CD14-positive monocyte (primary cell): Measurements from ENCODE around the gene WBP2NL. TPM values are rescaled to one million over a fixed set of nuclear protein-coding genes. Genes with fewer than 3 reads are reported as not detected.

Source experiments
- DNase-seq, 3 donors: peaks; one replicate each; pipeline ENCODE4 v3.0.0-alpha.2; 2011 to 2022
- H2AFZ ChIP-seq: 2 replicates; pipeline ENCODE4 v1.6.0; 2012; ENCODE audit warnings: mild to moderate bottlenecking, low read depth, low read length, inconsistent platforms; ENCODE audit not compliant: insufficient read depth, poor library complexity, severe bottlenecking
- H3K27ac ChIP-seq, 2 donors: 1 replicate in 1 of 2; 2 replicates in 1 of 2; pipeline ENCODE4 v1.5.1; 2012 to 2013; ENCODE audit warnings: low read length in 2 of 2, control low read depth in 1 of 2, inconsistent platforms in 1 of 2, low read depth in 1 of 2, mild to moderate bottlenecking in 1 of 2
- H3K27me3 ChIP-seq, 2 donors: one replicate each; pipeline versions ENCODE4 v1.6.0 to v1.6.1; 2011 to 2013; ENCODE audit warnings: low read length in 2 of 2; ENCODE audit not compliant: control insufficient read depth in 2 of 2, insufficient read depth in 2 of 2
- H3K36me3 ChIP-seq, 2 donors: replicated peaks in 1 of 2; 1 replicate in 1 of 2; 2 replicates in 1 of 2; pipeline versions ENCODE4 v1.5.1 to v1.6.1; 2012 to 2013; ENCODE audit warnings: low read length in 2 of 2, control low read depth in 1 of 2, inconsistent platforms in 1 of 2, mild to moderate bottlenecking in 1 of 2; ENCODE audit not compliant: insufficient read depth in 2 of 2, control insufficient read depth in 1 of 2
- H3K4me1 ChIP-seq, 2 donors: 1 replicate in 1 of 2; 2 replicates in 1 of 2; pipeline versions ENCODE4 v1.5.1 to v1.6.1; 2012 to 2013; ENCODE audit warnings: low read length in 2 of 2, control low read depth in 1 of 2, inconsistent platforms in 1 of 2, mild to moderate bottlenecking in 1 of 2, moderate library complexity in 1 of 2; ENCODE audit not compliant: insufficient read depth in 2 of 2, control insufficient read depth in 1 of 2
- H3K4me2 ChIP-seq: replicated peaks from 2 replicates; pipeline ENCODE3; 2012; ENCODE audit warnings: low read length, moderate library complexity, mild to moderate bottlenecking; ENCODE audit not compliant: poor library complexity, severe bottlenecking; ENCODE audit errors: extremely low read depth
- H3K4me3 ChIP-seq, 3 experiments: fragments of 200-600 bp in 1 of 3; sonication (generic) in 1 of 3; replicated peaks in 1 of 3; 1 replicate in 2 of 3; 2 replicates in 1 of 3; pipeline ENCODE4 v1.5.1; 2011 to 2013; ENCODE audit warnings: low read length in 3 of 3, mild to moderate bottlenecking in 3 of 3, control low read depth in 2 of 3, low read depth in 2 of 3, inconsistent platforms in 1 of 3, moderate library complexity in 1 of 3
- H3K79me2 ChIP-seq: 2 replicates; pipeline ENCODE4 v1.6.0; 2012; ENCODE audit warnings: mild to moderate bottlenecking, control low read depth, inconsistent platforms, low read length, moderate library complexity; ENCODE audit not compliant: insufficient read depth
- H3K9ac ChIP-seq: 2 replicates; pipeline ENCODE4 v1.6.0; 2017; ENCODE audit warnings: low read length, mild to moderate bottlenecking; ENCODE audit not compliant: insufficient read depth, poor library complexity, severe bottlenecking
- H3K9me3 ChIP-seq, 2 donors: replicated peaks in 1 of 2; 1 replicate in 1 of 2; 2 replicates in 1 of 2; pipeline versions ENCODE4 v1.5.1 to v1.6.1; 2012 to 2013; ENCODE audit warnings: low read length in 2 of 2, control low read depth in 1 of 2; ENCODE audit not compliant: control insufficient read depth in 1 of 2, insufficient read depth in 1 of 2
- H4K20me1 ChIP-seq: 2 replicates; pipeline ENCODE4 v1.6.0; 2012; ENCODE audit warnings: mild to moderate bottlenecking, low read length, control low read depth, moderate library complexity; ENCODE audit not compliant: insufficient read depth
- H3K27ac Mint-ChIP-seq, 7 donors: one replicate each; pipeline ENCODE4 v1.8.0; 2020; ENCODE audit warnings: mild to moderate bottlenecking in 7 of 7, mixed read lengths in 7 of 7, moderate library complexity in 6 of 7, inconsistent platforms in 2 of 7
- H3K27me3 Mint-ChIP-seq, 3 donors: one replicate each; pipeline ENCODE4 v1.8.0; 2021 to 2022; ENCODE audit warnings: low read depth in 3 of 3, mild to moderate bottlenecking in 3 of 3, mixed read lengths in 3 of 3, moderate library complexity in 3 of 3, inconsistent platforms in 1 of 3
- H3K36me3 Mint-ChIP-seq, 2 donors: one replicate each; pipeline ENCODE4 v1.8.0; 2020; ENCODE audit warnings: mixed read lengths in 2 of 2, inconsistent platforms in 1 of 2, mild to moderate bottlenecking in 1 of 2
- H3K4me1 Mint-ChIP-seq: one replicate; pipeline ENCODE4 v1.8.0; 2020; ENCODE audit warnings: mild to moderate bottlenecking, mixed read lengths
- H3K4me3 Mint-ChIP-seq, 2 donors: one replicate each; pipeline ENCODE4 v1.8.0; 2020; ENCODE audit warnings: mild to moderate bottlenecking in 2 of 2, mixed read lengths in 2 of 2, moderate library complexity in 1 of 2
- H3K9me3 Mint-ChIP-seq, 7 donors: one replicate each; pipeline ENCODE4 v1.8.0; 2020 to 2022; ENCODE audit warnings: mixed read lengths in 7 of 7, mild to moderate bottlenecking in 6 of 7, moderate library complexity in 6 of 7, inconsistent platforms in 2 of 7
- CTCF ChIP-seq: fragments of 200-600 bp; IDR thresholded peaks from one replicate; pipeline ENCODE4 v1.8.0; 2022; ENCODE audit warnings: antibody characterized with exemption, mild to moderate bottlenecking
- WGBS: methylation state at CpG from one replicate; pipeline ENCODE4 v1.1.5; 2013; ENCODE audit warnings: missing lambda C conversion rate; ENCODE audit not compliant: insufficient coverage; 5-methylcytosine and 5-hydroxymethylcytosine counted together
- intact Hi-C, 2 donors: fragments of 100-400 bp; cut with micrococcal nuclease; formaldehyde crosslinking; loops; one replicate each; pipeline versions ENCODE4 v1.15.0 to v1.15.1; 2023
- polyA plus RNA-seq, 3 donors: library from polyadenylated mRNA; depleted of rRNA in 1 of 3; unstranded in 2 of 3; stranded (reverse) in 1 of 3; fragments of 300-500 nt in 2 of 3; fragments of >200 nt in 1 of 3; fragmentation: Illumina TruSeq in 2 of 3; gene quantifications; 1 replicate in 2 of 3; 2 replicates in 1 of 3; pipeline ENCODE4 v1.2.3, GENCODE V29; 2012 to 2021

WBP2NL gene
- polyA plus RNA-seq, 3 donors: 0.48 to 0.83 (median 0.71) TPM

DNA sequence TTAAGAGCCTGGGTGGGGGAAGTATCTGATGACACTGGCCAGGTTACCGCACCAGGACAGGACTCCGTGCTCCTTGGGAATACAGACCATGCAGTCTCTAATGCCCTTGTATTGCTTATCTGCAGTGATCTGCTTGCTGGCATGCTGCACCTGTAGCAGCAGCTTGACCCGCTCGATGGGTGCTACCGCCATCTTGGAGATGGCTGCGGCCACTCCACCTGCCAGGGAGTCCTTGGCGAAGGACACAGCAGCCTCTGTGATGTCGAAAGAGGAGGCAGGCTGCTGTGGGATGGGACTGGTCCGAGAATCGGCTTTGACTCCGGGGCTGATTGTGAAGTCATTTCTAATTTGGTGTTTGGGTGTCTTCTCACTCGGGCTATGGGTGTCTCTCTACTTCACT, 3.1 kb downstream of the WBP2NL start:
- Mint-ChIP-seq H3K27ac (peak overlapping the region in 1 of 7 donors; percentile 27), H3K36me3 (peaks cover 11 to 13% of the 10 kb centered on the region in 2 donors), H3K4me1 (peaks cover 12% of the 10 kb centered on the region), H3K9me3 (peaks cover 7 to 39% (median 22%) of the 10 kb centered on the region in 7 donors), H3K27me3 (peaks cover 4 to 12% (median 8%) of the 10 kb centered on the region in 3 donors), H3K4me3 (no peak overlapping the region)
- Histone ChIP-seq H3K4me1 (peaks cover 17 to 20% of the 10 kb centered on the region in 2 donors), H3K27ac (no peak overlapping the region), H3K9me3 (peaks cover 0 to 18% of the 10 kb centered on the region in 2 donors), H3K9ac (no peak overlapping the region), H3K36me3 (no peaks in the 10 kb centered on the region), H2AFZ (no peak overlapping the region), H3K79me2 (peaks cover 6% of the 10 kb centered on the region), H3K4me2 (no peak overlapping the region), H4K20me1 (no peaks in the 10 kb centered on the region), H3K4me3 (no peak overlapping the region), H3K27me3 (no peaks in the 10 kb centered on the region)
- WGBS: 97% methylated on average over 10 of the region's 12 CpGs
- DNase-seq: no peak
- intact Hi-C loops: no loop called here
- TF ChIP-seq CTCF: no peak

DNA sequence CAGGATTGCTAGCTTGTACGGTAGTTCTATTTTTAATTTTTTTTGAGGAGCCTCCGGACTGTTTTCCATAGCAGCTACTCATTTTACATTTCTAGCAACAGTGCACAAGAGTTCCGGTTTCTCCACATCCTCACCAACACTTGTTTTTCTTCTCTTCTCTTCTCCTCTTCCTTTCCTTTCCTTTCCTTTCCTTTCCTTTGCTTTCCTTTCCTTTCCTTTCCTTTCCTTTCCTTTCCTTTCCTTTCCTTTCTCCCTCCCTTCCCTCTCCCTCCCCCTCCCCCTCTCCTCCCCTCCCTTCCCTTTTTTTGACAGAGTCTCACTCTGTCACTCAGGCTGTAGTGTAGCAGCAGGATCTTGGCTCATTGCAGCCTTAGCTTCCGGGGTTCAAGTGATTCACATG, 9.3 kb downstream of the WBP2NL start:
- H3K9me3 ChIP-seq: peaks cover 26 to 32% of the 10 kb centered on the region in 2 donors
- no peak overlapping the region for H2AFZ ChIP-seq
- peaks cover 16 to 59% (median 50%) of the 10 kb centered on the region in 7 donors for H3K9me3 Mint-ChIP-seq
- no peak overlapping the region for H3K4me3 ChIP-seq
- intact Hi-C loops: no loop called here
- H3K79me2 ChIP-seq: no peaks in the 10 kb centered on the region
- H4K20me1 ChIP-seq: no peaks in the 10 kb centered on the region
- no peaks in the 10 kb centered on the region for H3K27me3 ChIP-seq
- H3K9ac ChIP-seq: no peak overlapping the region
- H3K27me3 Mint-ChIP-seq: peaks cover 0 to 17% (median 14%) of the 10 kb centered on the region in 3 donors
- H3K4me1 ChIP-seq: no peaks in the 10 kb centered on the region
- no peak overlapping the region for H3K27ac ChIP-seq
- H3K4me3 Mint-ChIP-seq: no peak overlapping the region
- H3K36me3 Mint-ChIP-seq: no peaks in the 10 kb centered on the region
- H3K36me3 ChIP-seq: no peaks in the 10 kb centered on the region
- no peaks in the 10 kb centered on the region for H3K4me1 Mint-ChIP-seq
- DNase-seq: no peak
- H3K27ac Mint-ChIP-seq: no peak overlapping the region
- no peak overlapping the region for H3K4me2 ChIP-seq
- 90% methylated on average over 2 of the region's 4 CpGs for WGBS
- TF ChIP-seq CTCF: no peak
